Chondrocyte (in vitro differentiated cells): ENCODE measurements around the gene ELL. TPM values are rescaled to one million over a fixed set of nuclear protein-coding genes. Genes with fewer than 3 reads are reported as not detected.

Experiments used
- DNase-seq: peaks from one replicate; pipeline ENCODE4 v3.0.0; 2021; ENCODE audit warnings: mixed read lengths, low spot score
- H3K27ac Mint-ChIP-seq: one replicate; pipeline ENCODE4 v1.8.0; 2021; ENCODE audit warnings: mild to moderate bottlenecking, moderate library complexity, mixed read lengths; ENCODE audit not compliant: unreplicated experiment
- H3K27me3 Mint-ChIP-seq: 2 replicates; pipeline ENCODE4 v1.8.0; 2021; ENCODE audit warnings: low read depth, mixed read lengths
- H3K36me3 Mint-ChIP-seq: 2 replicates; pipeline ENCODE4 v1.8.0; 2021; ENCODE audit warnings: low read depth, mixed read lengths
- H3K4me1 Mint-ChIP-seq: 2 replicates; pipeline ENCODE4 v1.8.0; 2021; ENCODE audit warnings: low read depth, mild to moderate bottlenecking, mixed read lengths
- H3K4me3 Mint-ChIP-seq: one replicate; pipeline ENCODE4 v1.8.0; 2021; ENCODE audit warnings: mild to moderate bottlenecking, moderate library complexity, mixed read lengths; ENCODE audit not compliant: unreplicated experiment
- H3K9me3 Mint-ChIP-seq: 2 replicates; pipeline ENCODE4 v1.8.0; 2021; ENCODE audit warnings: low read depth, mixed read lengths
- long read RNA-seq: library from polyadenylated mRNA; stranded (forward); transcript quantifications from one replicate; pipeline ENCODE4 v2.0.0, GENCODE V29; 2021
- total RNA-seq: library from RNA; stranded (reverse); gene quantifications from 3 replicates; pipeline ENCODE4 v1.2.1, GENCODE V29; 2021
- TF ChIP-seq, protein P1 (sequence below): fragments of 200-600 bp; sonication (generic); IDR thresholded peaks from 2 replicates; pipeline ENCODE4 v1.5.0; 2021; ENCODE audit warnings: antibody characterized with exemption, mild to moderate bottlenecking, moderate library complexity

ELL gene
- total RNA-seq, result 12.4 to 14.0 TPM (median 13.0 TPM) in 3 replicates
- long read RNA-seq, full-length matches to known transcripts, result 21 of 30 reads
- long read RNA-seq, partial matches to known transcripts, result 6 of 30 reads
- long read RNA-seq, other reads (novel, unspliced or antisense), result 3 of 30 reads

DNA sequence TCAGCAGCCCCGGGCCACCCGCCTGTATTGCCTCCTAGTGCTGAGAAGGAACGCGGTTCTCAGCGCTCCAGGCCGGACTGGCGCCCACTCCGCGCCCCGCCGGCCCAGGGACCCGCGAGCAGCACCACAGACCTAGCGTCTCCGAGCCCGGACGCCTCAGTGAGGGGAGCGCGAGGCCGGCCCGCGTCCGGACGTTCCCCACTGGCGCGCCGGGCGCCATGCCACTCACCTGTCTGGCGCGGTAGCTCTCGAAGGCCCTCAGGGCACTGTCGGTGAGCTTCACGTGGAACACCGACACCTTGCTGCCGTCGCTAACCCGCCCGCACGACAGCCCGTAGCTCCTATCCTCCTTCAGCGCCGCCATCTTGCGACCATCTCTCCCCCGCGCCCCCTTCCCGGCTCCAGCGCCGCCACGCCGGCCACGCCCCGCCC, at the start of gene ELL:
ELL (minus strand) TSS at position 379 of the 432 bp plus-strand sequence; CDS start at position 364, 15 bp downstream.
- Mint-ChIP-seq H3K4me3 (peak within 1 kb of the TSS; percentile 89), H3K27me3 (no peaks in the 10 kb centered on the region), H3K36me3 (no peaks in the 10 kb centered on the region), H3K9me3 (no peaks in the 10 kb centered on the region), H3K4me1 (peaks cover 16% of the 10 kb centered on the region), H3K27ac (peak within 1 kb of the TSS; percentile 98)
- TF ChIP-seq, protein P1, sequence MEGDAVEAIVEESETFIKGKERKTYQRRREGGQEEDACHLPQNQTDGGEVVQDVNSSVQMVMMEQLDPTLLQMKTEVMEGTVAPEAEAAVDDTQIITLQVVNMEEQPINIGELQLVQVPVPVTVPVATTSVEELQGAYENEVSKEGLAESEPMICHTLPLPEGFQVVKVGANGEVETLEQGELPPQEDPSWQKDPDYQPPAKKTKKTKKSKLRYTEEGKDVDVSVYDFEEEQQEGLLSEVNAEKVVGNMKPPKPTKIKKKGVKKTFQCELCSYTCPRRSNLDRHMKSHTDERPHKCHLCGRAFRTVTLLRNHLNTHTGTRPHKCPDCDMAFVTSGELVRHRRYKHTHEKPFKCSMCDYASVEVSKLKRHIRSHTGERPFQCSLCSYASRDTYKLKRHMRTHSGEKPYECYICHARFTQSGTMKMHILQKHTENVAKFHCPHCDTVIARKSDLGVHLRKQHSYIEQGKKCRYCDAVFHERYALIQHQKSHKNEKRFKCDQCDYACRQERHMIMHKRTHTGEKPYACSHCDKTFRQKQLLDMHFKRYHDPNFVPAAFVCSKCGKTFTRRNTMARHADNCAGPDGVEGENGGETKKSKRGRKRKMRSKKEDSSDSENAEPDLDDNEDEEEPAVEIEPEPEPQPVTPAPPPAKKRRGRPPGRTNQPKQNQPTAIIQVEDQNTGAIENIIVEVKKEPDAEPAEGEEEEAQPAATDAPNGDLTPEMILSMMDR, result peak; percentile 43
- DNase-seq, result no peak

DNA sequence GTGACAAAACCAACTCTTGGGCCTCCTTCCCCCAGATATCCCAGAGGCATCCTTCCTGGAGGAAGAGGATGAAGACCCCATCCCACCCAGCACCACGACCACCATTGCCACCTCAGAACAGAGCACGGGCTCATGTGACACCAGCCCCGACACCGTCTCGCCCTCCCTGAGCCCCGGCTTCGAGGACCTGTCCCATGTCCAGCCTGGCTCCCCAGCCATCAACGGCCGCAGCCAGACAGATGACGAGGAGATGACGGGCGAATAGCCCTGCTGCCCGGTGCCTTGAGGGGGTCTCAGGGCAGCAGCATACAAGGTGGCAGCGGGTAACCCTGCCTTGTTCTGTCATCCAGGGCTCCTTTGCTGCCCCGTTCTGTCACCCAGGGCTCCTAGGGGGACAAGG, 46.5 kb upstream of the ELL start:
- no peak overlapping the region for H3K4me3 Mint-ChIP-seq
- peaks cover 21% of the 10 kb centered on the region for H3K36me3 Mint-ChIP-seq
- peaks cover 21% of the 10 kb centered on the region for H3K4me1 Mint-ChIP-seq
- no peaks in the 10 kb centered on the region for H3K27me3 Mint-ChIP-seq
- DNase-seq, result no peak
- no peak overlapping the region for H3K27ac Mint-ChIP-seq
- TF ChIP-seq, protein P1, result no peak
- no peaks in the 10 kb centered on the region for H3K9me3 Mint-ChIP-seq

DNA sequence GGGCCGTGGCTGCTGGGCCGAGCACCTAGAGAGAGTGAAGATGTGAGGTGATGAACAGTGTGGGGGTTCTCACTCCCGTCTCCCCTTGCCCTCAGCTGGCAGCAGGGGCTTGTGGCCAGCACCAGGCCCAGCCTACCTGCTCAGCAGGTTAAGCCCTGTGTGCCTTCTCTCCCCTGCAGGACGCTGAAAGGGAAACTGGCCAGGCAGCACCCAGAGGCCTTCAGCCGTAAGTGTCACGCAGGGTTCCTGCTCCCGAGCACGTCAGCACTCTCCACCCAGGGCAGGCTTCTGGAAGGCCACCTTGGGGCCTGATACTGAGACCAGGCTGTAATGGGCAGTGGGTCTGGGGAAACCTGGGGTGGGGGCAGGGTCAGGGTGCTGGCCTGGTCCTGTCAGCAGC, 45.1 kb upstream of the ELL start:
- Mint-ChIP-seq H3K4me1 (peaks cover 6% of the 10 kb centered on the region), H3K27me3 (no peaks in the 10 kb centered on the region), H3K9me3 (no peaks in the 10 kb centered on the region), H3K27ac (no peak overlapping the region), H3K36me3 (peaks cover 21% of the 10 kb centered on the region), H3K4me3 (no peak overlapping the region)
- no peak for DNase-seq
- TF ChIP-seq, protein P1, result no peak

DNA sequence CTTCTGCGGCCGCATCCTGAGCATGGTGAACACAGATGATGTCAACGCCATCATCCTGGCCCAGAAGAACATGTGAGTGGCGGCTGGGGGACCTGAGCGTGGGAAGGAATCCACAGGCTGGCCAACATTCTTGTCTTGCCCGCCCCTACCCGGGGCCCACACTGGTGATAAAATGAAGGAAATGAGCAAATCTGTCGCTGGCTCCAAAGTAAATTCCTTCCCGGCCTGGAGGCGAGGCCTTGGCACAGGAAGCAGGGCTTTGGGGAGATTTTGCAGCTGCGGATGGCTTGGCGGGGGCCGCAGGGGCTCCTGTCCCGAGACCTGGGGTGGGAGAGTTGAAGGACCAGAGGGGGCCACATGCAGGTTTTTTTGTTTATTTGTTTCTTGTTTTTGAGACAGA, 40.2 kb upstream of the ELL start:
- TF ChIP-seq, protein P1, result no peak
- Mint-ChIP-seq H3K9me3 (no peaks in the 10 kb centered on the region), H3K27ac (peak overlapping the region; percentile 14), H3K27me3 (no peaks in the 10 kb centered on the region), H3K4me3 (no peak overlapping the region), H3K4me1 (peaks cover 26% of the 10 kb centered on the region), H3K36me3 (peaks cover 17% of the 10 kb centered on the region)
- DNase-seq, result no peak

DNA sequence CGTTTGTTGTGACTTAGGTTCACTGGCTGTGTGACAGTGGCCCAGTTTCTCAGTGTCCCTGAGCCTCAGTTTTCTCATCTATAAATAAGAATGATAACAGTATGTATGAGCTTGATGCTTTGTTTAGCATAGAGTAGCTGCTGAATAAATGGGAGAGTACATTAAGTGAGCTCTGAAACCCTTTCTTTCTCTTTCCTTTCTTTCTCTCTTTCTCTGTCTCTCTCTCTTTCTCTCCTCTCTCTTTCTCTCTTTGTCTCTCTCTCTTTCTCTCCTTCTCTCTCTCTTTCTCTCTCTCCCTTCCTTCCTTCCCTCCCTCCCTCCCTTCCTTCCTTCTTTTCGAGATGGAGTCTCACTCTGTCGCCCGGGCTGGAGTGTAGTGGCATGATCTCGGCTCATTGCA, 37.8 kb upstream of the ELL start:
- H3K36me3 Mint-ChIP-seq, result peaks cover 10% of the 10 kb centered on the region
- no peaks in the 10 kb centered on the region for H3K9me3 Mint-ChIP-seq

More for the DNA sequence above, 37.8 kb upstream of the ELL start:
- peaks cover 26% of the 10 kb centered on the region for H3K4me1 Mint-ChIP-seq
- TF ChIP-seq, protein P1, result no peak
- no peak for DNase-seq
- no peaks in the 10 kb centered on the region for H3K27me3 Mint-ChIP-seq
- H3K27ac Mint-ChIP-seq, result peak overlapping the region; percentile 57
- H3K4me3 Mint-ChIP-seq, result no peak overlapping the region
